K562 (cell line): Measurements from ENCODE around the gene SERPINE1. TPM values are rescaled to one million over a fixed set of nuclear protein-coding genes. Genes with fewer than 3 reads are reported as not detected.

ENCODE experiments used
- E2F3 ChIP-seq: fragments of 250-450 bp; sonication (Bioruptor Pico); IDR thresholded peaks from 2 replicates; pipeline ENCODE4 v1.4.0; 2020; ENCODE audit warnings: mild to moderate bottlenecking
- HCFC1 ChIP-seq: IDR thresholded peaks from 2 replicates; pipeline ENCODE4 v1.6.1; 2012; ENCODE audit warnings: low read depth, low read length, improper control_type of control experiment
- STAT5B ChIP-seq: fragments of 250-450 bp; sonication (Bioruptor Pico); IDR thresholded peaks from 2 replicates; pipeline ENCODE4 v1.8.0; 2021; ENCODE audit warnings: mild to moderate bottlenecking, inconsistent platforms
- TBP ChIP-seq: optimal IDR thresholded peaks from 2 replicates; pipeline ENCODE3; 2011; ENCODE audit warnings: low read depth, low read length, improper control_type of control experiment
- TCFL5 ChIP-seq: fragments of 250-450 bp; sonication (Bioruptor Pico); conservative IDR thresholded peaks from 2 replicates; pipeline ENCODE4 v1.6.1; 2021; ENCODE audit warnings: mild to moderate bottlenecking, moderate library complexity, matching md5 sums
- ZKSCAN8 ChIP-seq: fragments of 200-800 bp; sonication (Bioruptor generic); IDR thresholded peaks from 2 replicates; pipeline ENCODE4 v1.6.1; 2016; ENCODE audit warnings: missing genetic modification characterization, missing compliant biosample characterization
- ZNF584 ChIP-seq: fragments of 200-800 bp; sonication (Bioruptor generic); IDR thresholded peaks from 2 replicates; pipeline ENCODE4 v1.6.1; 2016; ENCODE audit warnings: low read depth, mild to moderate bottlenecking, missing genetic modification characterization, missing compliant biosample characterization
- ZNF586 ChIP-seq: fragments of 450-650 bp; formaldehyde crosslinking; conservative IDR thresholded peaks from 2 replicates; pipeline ENCODE4 v1.4.0; 2020; ENCODE audit warnings: mild to moderate bottlenecking, moderate library complexity
- ZNF75A ChIP-seq: fragments of 450-650 bp; formaldehyde crosslinking; IDR thresholded peaks from 2 replicates; pipeline ENCODE4 v1.4.0; 2020; ENCODE audit warnings: mild to moderate bottlenecking
- polyA plus RNA-seq, 8 experiments: library from polyadenylated mRNA; depleted of rRNA in 4 of 8; stranded (reverse) in 5 of 8; unstranded in 3 of 8; fragments of >200 nt; fragmentation: Nextera tagmentation in 2 of 8; fragmentation: Illumina TruSeq in 1 of 8; extraction: Ambion mirVana in 2 of 8; extraction: Trizol in 1 of 8; gene quantifications; 2 replicates each; pipeline versions ENCODE4 v1.2.1 to v1.2.3, GENCODE V29; 2011 to 2014; ENCODE audit warnings: inconsistent platforms in 1 of 8, missing spikeins in 1 of 8
- total RNA-seq, 7 experiments: library from RNA; depleted of rRNA in 6 of 7; stranded (reverse); fragments of >200 nt in 6 of 7; fragmentation: Illumina TruSeq in 2 of 7; extraction: Trizol in 2 of 7; gene quantifications; 2 replicates each; pipeline versions ENCODE4 v1.2.1 to v1.2.3, GENCODE V29; 2011 to 2021; ENCODE audit warnings: low replicate concordance in 1 of 7
- TF ChIP-seq, protein P1 (sequence below): fragments of 450-650 bp; formaldehyde crosslinking; IDR thresholded peaks from 2 replicates; pipeline ENCODE4 v1.4.0; 2022; ENCODE audit warnings: mild to moderate bottlenecking, moderate library complexity
- TF ChIP-seq, protein P2 (sequence below): fragments of 200-800 bp; sonication (Bioruptor generic); IDR thresholded peaks from 2 replicates; pipeline ENCODE4 v1.6.1; 2017; ENCODE audit warnings: missing genetic modification characterization, missing compliant biosample characterization
- TF ChIP-seq, protein P3 (sequence below): sonication (generic); formaldehyde crosslinking; IDR thresholded peaks from 2 replicates; pipeline ENCODE4 v1.8.0; 2022; ENCODE audit warnings: missing genetic modification reagents, mild to moderate bottlenecking, borderline replicate concordance
- TF ChIP-seq, protein P4 (sequence below): fragments of 450-650 bp; conservative IDR thresholded peaks from 2 replicates; pipeline ENCODE4 v1.6.1; 2016; ENCODE audit warnings: missing genetic modification characterization, low read depth, mild to moderate bottlenecking, missing compliant biosample characterization, moderate library complexity

SERPINE1 gene
- total and polyA plus RNA-seq, 9 of the 15 experiments (the other 6 are each of a cell fraction or from before 2014, with no cell fraction given), result 0.22 to 4.8 (median 0.91) TPM

DNA sequence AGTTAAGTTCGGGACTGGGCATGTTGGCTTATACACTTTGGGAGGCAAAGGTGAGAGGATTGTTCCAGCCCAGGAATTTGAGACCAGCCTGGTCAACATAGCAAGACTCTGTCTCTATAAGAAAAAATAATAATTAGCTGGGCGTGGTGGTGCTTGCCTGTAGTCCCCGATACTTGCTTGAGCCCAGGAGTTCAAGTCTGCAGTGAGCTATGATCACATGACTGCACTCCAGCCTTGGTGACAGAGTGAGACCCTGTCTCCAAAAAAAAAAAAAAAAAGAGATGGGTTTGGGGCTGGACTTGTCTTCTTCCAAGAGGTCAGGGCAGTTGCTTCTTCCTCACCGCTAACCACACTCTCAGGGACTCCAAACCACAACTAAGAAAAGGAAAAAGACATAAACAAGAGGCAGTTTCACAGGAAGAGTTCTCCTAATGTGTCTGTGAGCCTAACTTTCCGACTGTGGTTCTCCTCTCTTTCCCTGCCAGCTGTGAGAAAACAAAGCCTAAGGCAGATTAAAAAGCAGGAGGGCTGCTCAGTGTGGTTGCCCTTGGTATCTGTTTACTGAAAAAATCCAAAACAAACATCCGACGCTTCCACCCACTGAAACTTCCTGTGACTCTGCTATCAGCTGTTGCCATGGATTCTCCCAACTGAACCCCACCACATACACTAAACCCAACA, 2.4 kb upstream of the SERPINE1 start (continued):
- TF ChIP-seq, protein P1, sequence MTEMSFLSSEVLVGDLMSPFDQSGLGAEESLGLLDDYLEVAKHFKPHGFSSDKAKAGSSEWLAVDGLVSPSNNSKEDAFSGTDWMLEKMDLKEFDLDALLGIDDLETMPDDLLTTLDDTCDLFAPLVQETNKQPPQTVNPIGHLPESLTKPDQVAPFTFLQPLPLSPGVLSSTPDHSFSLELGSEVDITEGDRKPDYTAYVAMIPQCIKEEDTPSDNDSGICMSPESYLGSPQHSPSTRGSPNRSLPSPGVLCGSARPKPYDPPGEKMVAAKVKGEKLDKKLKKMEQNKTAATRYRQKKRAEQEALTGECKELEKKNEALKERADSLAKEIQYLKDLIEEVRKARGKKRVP (CRISPR knock-in tag), result no peak
- TF ChIP-seq ZNF586 (CRISPR knock-in tag) (no peak), ZKSCAN8 (CRISPR knock-in tag) (no peak), TBP (no peak), STAT5B (no peak), TCFL5 (CRISPR knock-in tag) (no peak), HCFC1 (no peak), ZNF584 (CRISPR knock-in tag) (peak; percentile 22; the same call in 1 of the 2 replicates), ZNF75A (CRISPR knock-in tag) (no peak), E2F3 (CRISPR knock-in tag) (no peak)
- TF ChIP-seq, protein P2, sequence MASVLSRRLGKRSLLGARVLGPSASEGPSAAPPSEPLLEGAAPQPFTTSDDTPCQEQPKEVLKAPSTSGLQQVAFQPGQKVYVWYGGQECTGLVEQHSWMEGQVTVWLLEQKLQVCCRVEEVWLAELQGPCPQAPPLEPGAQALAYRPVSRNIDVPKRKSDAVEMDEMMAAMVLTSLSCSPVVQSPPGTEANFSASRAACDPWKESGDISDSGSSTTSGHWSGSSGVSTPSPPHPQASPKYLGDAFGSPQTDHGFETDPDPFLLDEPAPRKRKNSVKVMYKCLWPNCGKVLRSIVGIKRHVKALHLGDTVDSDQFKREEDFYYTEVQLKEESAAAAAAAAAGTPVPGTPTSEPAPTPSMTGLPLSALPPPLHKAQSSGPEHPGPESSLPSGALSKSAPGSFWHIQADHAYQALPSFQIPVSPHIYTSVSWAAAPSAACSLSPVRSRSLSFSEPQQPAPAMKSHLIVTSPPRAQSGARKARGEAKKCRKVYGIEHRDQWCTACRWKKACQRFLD (CRISPR knock-in tag), result peak; percentile 60; the same call in 1 of the 2 replicates
- TF ChIP-seq, protein P3, sequence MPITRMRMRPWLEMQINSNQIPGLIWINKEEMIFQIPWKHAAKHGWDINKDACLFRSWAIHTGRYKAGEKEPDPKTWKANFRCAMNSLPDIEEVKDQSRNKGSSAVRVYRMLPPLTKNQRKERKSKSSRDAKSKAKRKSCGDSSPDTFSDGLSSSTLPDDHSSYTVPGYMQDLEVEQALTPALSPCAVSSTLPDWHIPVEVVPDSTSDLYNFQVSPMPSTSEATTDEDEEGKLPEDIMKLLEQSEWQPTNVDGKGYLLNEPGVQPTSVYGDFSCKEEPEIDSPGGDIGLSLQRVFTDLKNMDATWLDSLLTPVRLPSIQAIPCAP (CRISPR knock-in tag), result no peak
- TF ChIP-seq, protein P4, sequence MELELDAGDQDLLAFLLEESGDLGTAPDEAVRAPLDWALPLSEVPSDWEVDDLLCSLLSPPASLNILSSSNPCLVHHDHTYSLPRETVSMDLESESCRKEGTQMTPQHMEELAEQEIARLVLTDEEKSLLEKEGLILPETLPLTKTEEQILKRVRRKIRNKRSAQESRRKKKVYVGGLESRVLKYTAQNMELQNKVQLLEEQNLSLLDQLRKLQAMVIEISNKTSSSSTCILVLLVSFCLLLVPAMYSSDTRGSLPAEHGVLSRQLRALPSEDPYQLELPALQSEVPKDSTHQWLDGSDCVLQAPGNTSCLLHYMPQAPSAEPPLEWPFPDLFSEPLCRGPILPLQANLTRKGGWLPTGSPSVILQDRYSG, result no peak
